Measurements from ENCODE around the gene IFNA16. TPM values are rescaled to one million over a fixed set of nuclear protein-coding genes. Genes with fewer than 3 reads are reported as not detected.

IFNA16 gene
- total RNA-seq: not detected in 2 replicates

DNA sequence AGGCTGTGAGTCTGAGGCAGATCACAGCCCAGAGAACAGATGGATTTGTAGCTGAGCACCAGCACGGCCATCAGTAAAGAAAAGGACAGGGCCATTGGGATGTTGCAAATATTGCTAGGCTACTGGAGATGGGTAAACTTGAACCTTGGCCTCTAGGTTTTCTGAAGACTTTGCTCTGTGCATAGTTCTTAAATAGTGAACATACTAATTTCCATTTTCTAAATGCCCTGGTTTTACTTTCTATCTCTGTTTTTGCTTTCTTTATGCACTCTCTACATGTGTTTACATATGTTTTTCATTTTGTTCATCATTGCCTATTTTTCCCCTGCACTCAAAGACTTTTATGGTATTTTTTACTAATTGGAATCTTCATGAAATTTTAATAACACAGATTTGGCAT, at the start of gene IFNA16:
TSS of gene IFNA16 (minus strand) at position 101 of the 400 bp plus-strand sequence. CDS start at position 95, 6 bp downstream.

DNA sequence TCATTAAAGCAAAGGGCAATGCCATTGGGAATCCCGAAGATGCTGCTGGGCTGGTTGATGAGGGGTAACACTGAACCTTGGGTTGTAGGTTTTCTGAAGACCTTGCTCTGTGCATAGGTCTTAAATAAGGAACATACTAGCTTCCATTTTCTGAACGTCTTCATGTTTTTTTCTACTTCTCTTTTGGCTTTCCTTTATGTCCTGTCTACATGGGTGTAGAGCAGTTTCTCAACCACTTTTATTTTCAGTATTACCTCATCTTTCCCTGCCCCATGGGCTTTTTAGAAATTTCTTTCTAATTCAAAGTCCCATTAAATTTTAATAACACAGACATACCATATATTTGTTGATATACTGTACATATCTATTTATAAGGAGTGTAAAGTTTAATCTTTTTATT, 22.8 kb upstream of the IFNA16 start, which contains the start of gene IFNA14:
TSS of gene IFNA14 (minus strand) at position 95 of the 400 bp plus-strand sequence. CDS start at position 25, 70 bp downstream.

DNA sequence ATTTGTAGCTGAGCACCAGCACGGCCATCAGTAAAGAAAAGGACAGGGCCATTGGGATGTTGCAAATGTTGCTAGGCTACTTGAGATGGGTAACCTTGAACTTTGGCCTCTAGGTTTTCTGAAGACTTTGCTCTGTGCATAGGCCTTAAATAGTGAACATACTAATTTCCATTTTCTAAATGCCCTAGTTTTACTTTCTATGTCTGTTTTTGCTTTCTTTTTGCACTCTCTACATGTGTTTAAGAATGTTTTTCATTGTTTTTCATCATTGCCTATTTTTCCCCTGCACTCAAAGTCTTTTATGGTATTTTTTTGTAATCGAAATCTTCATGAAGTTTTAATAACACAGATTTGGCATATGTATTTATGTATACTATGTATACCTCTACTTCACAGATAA, 11.0 kb upstream of the IFNA16 start, which contains the start of gene IFNA17:
TSS of gene IFNA17 (minus strand) at position 101 of the 400 bp plus-strand sequence. CDS start at position 52, 49 bp downstream.

DNA sequence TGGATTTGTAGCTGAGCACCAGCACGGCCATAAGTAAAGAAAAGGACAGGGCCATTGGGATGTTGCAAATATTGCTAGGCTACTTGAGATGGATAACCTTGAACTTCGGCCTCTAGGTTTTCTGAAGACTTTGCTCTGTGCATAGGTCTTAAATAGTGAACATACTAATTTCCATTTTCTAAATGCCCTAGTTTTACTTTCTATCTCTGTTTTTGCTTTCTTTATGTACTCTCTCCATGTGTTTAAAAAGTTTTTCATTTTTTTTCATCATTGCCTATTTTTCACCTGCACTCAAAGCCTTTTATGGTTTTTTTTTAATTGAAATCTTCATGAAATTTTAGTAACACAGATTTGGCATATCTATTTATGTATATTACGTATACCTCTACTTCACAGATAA, 10.1 kb downstream of the IFNA16 start, which contains the start of gene IFNA10:
TSS of gene IFNA10 (minus strand) at position 101 of the 400 bp plus-strand sequence. CDS start at position 55, 46 bp downstream.

DNA sequence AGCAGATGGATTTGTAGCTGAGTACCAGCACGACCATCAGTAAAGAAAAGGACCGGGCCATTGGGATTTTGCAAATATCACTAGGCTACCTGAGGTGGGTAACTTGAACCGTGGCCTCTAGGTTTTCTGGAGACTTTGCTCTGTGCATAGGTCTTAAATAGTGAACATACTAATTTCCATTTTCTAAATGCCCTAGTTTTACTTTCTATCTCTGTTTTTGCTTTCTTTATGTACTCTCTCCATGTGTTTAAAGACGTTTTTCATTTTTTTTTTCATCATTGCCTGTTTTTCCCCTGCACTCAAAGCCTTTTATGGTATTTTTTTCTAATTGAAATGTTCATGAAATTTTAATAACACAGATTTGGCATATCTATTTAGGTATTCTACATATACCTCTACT, 15.0 kb downstream of the IFNA16 start, which contains the start of gene IFNA7:
TSS of gene IFNA7 (minus strand) at position 101 of the 400 bp plus-strand sequence. CDS start at position 61, 40 bp downstream.

DNA sequence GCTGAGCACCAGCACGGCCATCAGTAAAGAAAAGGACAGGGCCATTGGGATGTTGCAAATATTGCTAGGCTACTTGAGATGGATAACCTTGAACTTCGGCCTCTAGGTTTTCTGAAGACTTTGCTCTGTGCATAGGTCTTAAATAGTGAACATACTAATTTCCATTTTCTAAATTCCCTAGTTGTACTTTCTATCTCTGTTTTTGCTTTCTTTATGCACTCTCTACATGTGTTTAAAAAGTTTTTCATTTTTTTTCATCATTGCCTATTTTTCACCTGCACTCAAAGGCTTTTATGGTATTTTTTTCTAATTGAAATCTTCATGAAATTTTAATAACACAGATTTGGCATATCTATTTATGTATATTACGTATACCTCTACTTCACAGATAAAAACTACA, 29.6 kb downstream of the IFNA16 start, which contains the start of gene IFNA4:
TSS of gene IFNA4 (minus strand) at position 101 of the 400 bp plus-strand sequence. CDS start at position 45, 56 bp downstream.

DNA sequence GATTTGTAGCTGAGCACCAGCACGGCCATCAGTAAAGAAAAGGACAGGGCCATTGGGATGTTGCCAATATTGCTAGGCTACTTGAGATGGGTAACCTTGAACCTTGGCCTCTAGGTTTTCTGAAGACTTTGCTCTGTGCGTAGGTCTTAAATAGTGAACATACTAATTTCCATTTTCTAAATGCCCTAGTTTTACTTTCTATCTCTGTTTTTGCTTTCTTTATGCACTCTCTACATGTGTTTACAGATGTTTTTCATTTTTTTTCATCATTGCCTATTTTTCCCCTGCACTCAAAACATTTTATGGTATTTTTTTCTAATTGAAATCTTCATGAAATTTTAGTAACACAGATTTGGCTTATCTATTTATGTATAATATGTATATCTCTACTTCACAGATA, 50.6 kb downstream of the IFNA16 start, which contains the start of gene IFNA21:
TSS of gene IFNA21 (minus strand) at position 101 of the 400 bp plus-strand sequence. CDS start at position 53, 48 bp downstream.

Other genes starting within 250 kb of the IFNA16 start
- 13.3 and 17.2 TPM in 2 replicates for gene HACD4, start 185.7 kb downstream of the IFNA16 start, total RNA-seq
- not detected in 2 replicates for gene IFNB1, start 139.4 kb downstream of the IFNA16 start, total RNA-seq
- not detected in 2 replicates for gene IFNW1, start 75.5 kb downstream of the IFNA16 start, total RNA-seq
- not detected in 2 replicates for gene IFNA21, start 50.7 kb downstream of the IFNA16 start, total RNA-seq
- gene IFNA4, start 29.7 kb downstream of the IFNA16 start, total RNA-seq: not detected in 2 replicates
- gene IFNA7, start 15.1 kb downstream of the IFNA16 start, total RNA-seq: not detected in 2 replicates
- not detected in 2 replicates for gene IFNA10, start 10.2 kb downstream of the IFNA16 start, total RNA-seq
- gene IFNA17, start 10.9 kb upstream of the IFNA16 start, total RNA-seq: not detected in 2 replicates
- gene IFNA14, start 22.7 kb upstream of the IFNA16 start, total RNA-seq: not detected in 2 replicates
- gene IFNA5, start 88.0 kb upstream of the IFNA16 start, total RNA-seq: 0.13 TPM in 1 of 2 replicates, not detected in the other
- 50.0 and 56.1 TPM in 2 replicates for gene KLHL9, start 118.1 kb upstream of the IFNA16 start, total RNA-seq
- gene IFNA6, start 133.6 kb upstream of the IFNA16 start, total RNA-seq: 0.13 TPM in 1 of 2 replicates, not detected in the other
- gene IFNA13, start 150.7 kb upstream of the IFNA16 start, total RNA-seq: 0.11 TPM in 1 of 2 replicates, not detected in the other
- 0.11 TPM in 1 of 2 replicates, not detected in the other for gene IFNA2, start 168.1 kb upstream of the IFNA16 start, total RNA-seq
- not detected in 2 replicates for gene IFNA8, start 191.8 kb upstream of the IFNA16 start, total RNA-seq
- not detected in 2 replicates for gene IFNA1, start 223.1 kb upstream of the IFNA16 start, total RNA-seq